GM10266 (cell line): ENCODE results near the gene IGFN1.

Experiments used
- DNase-seq: peaks from one replicate; pipeline ENCODE4 v3.0.0; 2012; ENCODE audit errors: extremely low spot score
- CTCF ChIP-seq: IDR thresholded peaks from 2 replicates; pipeline ENCODE4 v1.5.1; 2012; ENCODE audit warnings: mild to moderate bottlenecking, low read depth; ENCODE audit not compliant: control insufficient read depth, insufficient read depth; ENCODE audit errors: missing control alignments

IGFN1 gene

GRCh38 chr1:201194046-201194445, 3.4 kb downstream of the IGFN1 start:
- no peak for TF ChIP-seq CTCF
- no peak for DNase-seq

DNA sequence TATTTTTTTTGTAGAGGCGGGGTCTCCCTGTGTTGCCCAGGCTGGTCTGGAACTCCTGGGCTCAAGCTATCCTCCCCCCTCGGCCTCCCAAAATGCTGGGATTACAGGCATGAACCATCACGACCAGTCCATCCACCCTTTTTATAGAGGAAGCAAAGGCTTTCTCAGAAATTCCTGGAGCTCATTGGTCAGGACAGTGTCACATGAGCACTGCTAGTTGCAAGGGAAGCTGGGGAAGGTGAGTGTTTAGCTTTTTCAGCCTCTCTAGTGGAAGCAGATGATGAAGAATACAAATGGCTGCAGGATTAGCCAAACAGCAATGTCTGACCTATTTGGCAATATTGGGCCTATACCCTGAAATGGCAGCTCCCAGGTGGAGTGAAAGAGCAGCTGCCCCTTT, 8.0 kb downstream of the IGFN1 start:
- no peak for DNase-seq
- no peak for TF ChIP-seq CTCF

GRCh38 chr1:201205036-201205435, 14.4 kb downstream of the IGFN1 start:
- TF ChIP-seq CTCF: no peak
- no peak for DNase-seq

- no peak for TF ChIP-seq CTCF
- no peak for DNase-seq
Measured at GRCh38 chr1:201206176-201206575, 15.6 kb downstream of the IGFN1 start.

DNA sequence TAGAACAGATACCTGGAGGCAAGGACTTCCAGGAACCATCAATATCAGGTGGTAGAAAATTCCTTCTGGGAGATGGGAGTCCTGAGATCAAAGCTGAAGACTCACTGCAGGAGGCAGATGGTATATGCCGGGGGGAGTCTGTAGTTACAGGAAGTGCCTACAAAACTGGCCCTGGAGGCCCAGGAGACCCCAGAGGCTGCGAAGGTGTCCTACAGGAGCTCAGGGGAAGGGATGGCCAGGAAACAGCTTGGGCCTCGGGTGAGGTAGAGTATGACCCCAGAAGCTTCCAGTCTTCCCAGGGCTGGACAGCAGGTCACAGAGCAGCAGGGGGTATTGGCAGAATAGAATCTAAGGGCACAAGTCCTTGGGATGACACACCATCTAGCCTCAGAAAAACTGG, 16.4 kb downstream of the IGFN1 start:
- TF ChIP-seq CTCF: no peak
- no peak for DNase-seq

DNA sequence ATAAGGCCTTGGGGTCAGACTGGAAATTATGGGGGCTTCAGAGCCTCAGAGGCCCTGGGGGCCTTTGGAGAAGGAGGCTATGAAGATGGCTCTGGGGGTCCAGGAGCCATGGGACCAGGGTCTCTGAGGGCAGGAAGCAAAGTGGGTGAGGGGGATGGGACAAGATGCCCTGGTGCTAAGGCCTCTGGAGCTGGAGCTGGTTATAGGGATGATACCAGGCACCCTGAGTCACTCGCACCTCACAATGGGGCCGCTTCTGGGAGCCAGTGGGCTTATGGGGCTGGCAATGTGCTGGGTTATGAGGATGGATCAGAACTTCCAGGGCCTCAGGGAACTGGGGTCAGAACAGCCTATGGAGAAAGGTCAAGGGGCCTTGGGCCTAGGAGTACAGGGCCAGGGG, 17.6 kb downstream of the IGFN1 start:
- no peak for DNase-seq
- no peak for TF ChIP-seq CTCF

DNA sequence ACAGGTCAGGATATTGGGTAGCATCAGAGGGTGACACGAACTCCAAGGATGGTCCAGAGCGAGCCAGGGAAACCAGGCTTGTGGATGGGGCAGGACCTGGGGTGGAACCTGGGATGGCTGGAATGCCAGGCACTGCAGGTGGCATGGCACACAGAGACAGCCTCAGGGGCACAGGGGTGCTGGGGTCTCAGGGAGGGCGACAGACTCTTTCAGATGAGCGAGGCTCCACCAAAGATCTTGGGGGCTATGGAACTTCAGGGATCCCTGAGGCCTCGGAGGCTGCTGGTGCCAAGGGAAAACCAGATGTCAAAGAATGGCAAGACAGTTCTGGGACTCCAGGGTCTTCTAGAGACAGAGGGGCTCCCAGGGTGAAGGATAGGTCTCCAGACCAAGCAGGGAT, 21.4 kb downstream of the IGFN1 start:
- no peak for DNase-seq
- no peak for TF ChIP-seq CTCF
